ENCODE data around the gene HDHD5.

DNA sequence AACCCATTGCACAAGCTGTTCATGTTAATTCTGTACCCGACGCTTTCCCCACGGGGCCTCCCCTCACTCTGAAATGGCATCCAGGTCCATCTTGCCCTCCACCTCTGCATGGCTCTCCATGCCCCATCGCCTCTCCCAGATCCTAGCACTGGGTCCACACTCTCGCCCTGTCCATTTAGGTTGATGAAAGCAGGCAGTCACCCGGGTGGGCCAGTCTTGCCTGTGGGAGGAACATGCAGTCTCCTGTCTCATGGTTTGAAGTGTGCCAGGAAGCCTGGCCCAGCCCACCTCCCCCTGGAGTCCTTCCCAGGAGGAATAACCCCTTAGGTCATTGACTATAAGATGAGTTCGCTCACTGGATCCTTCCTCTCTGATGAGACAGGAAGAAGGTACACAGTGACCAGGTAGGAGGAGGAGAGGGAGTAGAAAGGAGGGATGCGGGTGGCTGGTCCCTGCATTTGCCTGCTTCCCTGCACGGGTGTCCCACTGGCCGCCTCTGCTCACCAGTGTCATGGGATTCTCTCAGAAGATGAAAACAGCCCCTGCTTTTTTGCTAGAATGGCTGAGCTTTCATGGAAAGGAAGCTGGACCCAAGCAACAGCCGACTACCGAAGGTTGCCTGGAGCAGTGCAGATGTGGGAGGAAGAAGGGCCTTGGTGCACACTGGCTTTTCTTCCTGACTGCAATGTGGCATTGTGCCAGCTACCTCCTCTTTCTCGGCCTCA, 44.7 kb downstream of the HDHD5 start:
- TF ChIP-seq CTCF (conservative IDR thresholded peaks at IDR 0.05 in 1 of 2, IDR thresholded peaks at IDR 0.05 in 1 of 2; ENCODE audit: extremely low read depth in 1 of 2, insufficient read depth in 1 of 2, low read depth in 1 of 2, low read length in 2 of 2) (no peak), EZH2 (IDR thresholded peaks at IDR 0.05; ENCODE audit: borderline replicate concordance, low read length) (no peak)

All from mammary epithelial cell (primary cell).